Non-pigmented ciliary epithelial cell (primary cell): ENCODE measurements around the gene UBE2O.
"Not testable (repeated sequence)": the region's sequence is repeated elsewhere in the genome, so short reads cannot be mapped to it uniquely, and the experiment has no call there.

Experiments used
- DNase-seq: peaks from one replicate; pipeline ENCODE4 v3.0.0-alpha.2; 2010; ENCODE audit warnings: low read depth

Gene UBE2O

GRCh38 chr17:76370261-76370993, 82.5 kb downstream of the UBE2O start:
- peak; percentile 87 for DNase-seq

- DNase-seq: no peak
These were observed 83.1 kb downstream of the UBE2O start for GRCh38 chr17:76369804-76370203.

DNA sequence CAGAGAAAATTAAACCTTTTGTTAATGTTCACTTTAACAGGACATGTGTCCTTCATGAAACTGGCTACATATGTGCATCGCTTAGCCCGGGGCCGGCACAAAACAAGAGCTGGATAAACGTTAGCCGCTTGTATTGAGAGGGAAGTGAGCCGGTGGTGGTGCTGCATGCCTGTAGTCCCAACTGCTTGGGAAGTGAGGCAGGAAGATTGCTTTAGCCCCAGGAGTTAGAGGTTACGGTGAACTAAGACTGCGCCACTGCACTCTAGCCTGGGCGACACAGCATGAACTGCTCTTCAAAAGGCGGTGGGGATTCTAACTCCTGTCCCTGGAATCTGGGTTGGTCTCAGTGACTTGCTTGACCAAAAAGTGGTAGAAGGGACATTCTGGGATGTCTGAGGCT, 83.6 kb downstream of the UBE2O start:
- no peak for DNase-seq

DNA sequence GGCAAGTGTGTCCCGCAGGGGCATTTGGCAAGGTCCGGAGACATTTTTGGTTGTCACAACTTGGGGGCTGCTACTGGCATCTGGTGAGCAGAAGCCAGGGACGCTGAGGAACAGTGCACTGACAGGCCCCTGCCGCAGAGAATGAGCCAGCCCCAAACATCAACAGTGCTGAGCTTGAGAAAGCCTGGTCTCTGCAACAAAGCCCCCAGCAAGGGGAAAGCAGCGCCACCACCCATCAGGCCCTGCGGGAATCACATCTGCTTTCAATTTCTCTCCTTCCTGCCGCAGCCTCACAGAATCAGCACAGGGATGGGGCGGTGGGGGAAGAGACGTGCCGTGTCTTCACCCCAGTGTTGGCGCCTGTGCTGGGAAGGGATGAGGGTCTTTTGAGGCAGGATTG, 84.4 kb downstream of the UBE2O start:
- DNase-seq: no peak

DNA sequence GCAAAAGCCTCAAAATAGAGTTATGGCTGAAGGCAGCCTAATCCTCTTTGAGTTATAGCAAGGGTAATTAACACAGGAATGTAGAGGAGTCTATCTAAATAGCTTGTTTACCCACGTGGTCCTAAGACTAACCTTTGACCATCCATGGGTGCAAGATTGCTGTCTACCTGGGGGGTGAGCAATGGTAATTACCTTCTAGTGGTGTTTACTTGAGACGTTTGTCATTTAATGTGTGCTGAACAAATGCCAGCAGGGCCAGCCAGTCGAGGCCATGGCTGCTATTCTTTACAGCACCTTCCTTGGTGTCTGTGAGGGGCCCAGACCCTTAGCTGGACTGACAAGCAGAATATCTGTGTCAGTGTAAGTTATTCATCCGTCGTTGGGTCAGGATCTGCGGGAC, 85.3 kb downstream of the UBE2O start:
- no peak for DNase-seq

GRCh38 chr17:76366247-76366646, 86.7 kb downstream of the UBE2O start:
- DNase-seq: no peak

- DNase-seq: no peak
These were observed 87.6 kb downstream of the UBE2O start for GRCh38 chr17:76365256-76365903.

- no peak for DNase-seq
These were observed 89.7 kb downstream of the UBE2O start for GRCh38 chr17:76363107-76363842.

DNA sequence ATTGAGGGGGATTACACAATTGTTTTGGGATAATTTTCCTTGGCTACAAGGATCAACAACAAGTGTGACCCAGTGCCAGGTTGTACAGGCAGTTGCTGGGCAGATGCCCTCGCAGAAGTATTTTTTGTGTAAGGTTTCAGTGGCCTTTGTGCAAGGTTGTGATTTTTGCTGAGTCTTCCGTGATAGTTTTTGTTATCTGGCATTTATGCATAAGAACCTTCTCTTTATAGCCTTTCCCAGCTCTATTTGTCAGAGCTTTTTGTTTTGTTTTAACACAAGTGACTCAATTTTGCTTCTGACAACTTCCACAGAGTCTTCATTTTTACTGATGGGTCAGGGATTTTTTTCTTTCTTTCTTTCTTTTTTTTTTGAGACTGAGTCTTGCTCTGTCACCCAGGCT, 92.5 kb downstream of the UBE2O start:
- no peak for DNase-seq

GRCh38 chr17:76359776-76360175, 93.2 kb downstream of the UBE2O start:
- not testable (repeated sequence) for DNase-seq

DNA sequence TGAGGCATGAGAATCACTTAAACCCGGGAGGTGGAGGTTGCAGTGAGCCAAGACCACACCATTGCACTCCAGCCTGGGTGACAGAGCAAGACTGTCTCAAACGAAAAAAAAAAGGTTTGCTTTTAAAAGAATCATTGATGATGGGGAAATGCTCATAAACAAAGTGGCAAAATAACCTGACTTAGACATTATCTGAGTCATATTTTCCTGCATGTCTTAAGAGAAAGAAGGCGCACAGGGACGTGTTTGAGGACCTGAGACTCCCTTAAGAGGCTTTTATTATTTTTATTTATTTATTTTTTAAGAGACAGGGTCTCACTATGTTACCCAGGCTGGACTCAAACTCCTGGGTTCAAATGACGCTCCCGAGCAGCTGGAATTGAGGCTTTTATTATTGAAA, 93.6 kb downstream of the UBE2O start:
- DNase-seq: no peak

DNA sequence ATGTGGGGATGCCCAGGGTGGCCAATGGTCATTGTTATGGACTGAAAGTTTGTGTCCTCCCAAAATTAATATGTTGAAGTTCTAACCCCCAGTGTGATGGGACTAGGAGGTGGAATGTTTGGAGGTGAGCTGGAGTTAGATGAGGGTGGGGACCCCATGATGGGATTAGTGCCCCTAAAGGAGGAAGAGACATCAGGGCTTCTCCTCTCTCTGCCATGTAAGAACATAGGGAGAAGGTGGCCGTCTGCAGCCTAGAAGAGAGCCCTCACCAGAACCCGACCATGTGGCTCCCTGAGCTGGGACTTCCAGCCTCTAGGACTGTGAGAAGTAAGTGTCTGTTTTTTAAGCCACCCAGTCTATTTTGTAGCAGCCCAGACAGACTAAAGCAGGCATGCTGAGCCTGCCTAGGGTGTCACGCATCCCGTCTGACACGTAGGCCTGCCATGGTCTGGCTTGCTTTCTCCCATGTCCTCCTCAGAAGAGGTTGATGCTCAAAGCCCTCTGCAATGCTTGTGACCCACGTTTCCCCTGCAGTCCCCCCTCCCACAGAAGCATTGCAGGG, 95.3 kb downstream of the UBE2O start:
- DNase-seq: no peak

DNA sequence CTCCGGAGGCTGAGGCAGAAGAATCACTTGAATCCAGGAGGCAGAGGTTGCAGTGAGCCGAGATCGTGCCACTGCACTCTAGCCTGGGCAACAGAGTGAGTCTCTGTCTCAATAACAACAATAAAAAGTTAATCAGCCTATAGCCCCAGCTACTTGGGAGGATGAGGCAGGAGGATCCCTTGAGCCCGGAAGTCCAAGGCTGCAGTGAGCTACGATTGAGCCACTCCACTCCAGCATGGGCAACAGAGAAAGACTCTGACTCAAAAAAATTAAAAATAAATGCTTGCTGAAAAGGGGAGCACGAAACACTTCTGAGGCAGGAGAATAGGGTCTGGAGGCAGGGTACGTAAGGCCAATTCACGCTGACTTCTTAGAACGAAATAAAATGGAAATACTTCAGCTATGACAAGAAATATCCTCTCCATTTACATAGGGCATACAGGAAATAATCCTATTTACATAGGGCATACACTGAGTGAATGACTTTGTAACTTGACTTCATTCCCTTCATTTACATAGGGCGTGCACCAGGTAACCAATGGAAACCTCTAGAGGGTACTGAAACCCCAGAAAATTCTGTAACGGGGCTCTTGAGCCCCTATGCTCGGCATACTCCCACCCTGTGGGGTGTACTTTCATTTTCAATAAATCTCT, 96.0 kb downstream of the UBE2O start:
- no peak for DNase-seq

- DNase-seq: no peak
These were observed 98.1 kb downstream of the UBE2O start for GRCh38 chr17:76354747-76355310.

DNA sequence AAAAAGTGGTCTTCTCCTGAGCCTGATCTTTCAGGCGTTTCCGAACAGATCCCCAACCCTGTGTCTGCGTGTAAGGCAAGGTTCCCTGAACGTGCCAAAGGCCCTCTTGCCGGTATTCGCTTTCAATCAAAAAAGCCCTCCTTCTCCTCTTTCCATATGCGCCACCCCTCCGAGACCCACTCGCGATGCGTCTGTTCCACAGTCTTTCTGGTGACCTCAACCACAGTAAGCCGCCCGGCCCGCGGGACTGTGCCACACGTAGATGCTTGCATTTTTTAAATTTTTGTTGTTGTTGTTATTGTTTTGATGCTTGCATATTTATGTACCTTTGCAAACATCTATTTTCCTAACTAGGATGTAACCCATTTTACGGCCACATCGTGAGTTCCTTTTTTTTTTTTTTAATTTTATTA, 98.6 kb downstream of the UBE2O start:
- no peak for DNase-seq

- peak; percentile 46 for DNase-seq
These were observed 99.2 kb downstream of the UBE2O start, which contains the start of gene PRPSAP1 for GRCh38 chr17:76353599-76354316. TSS of gene PRPSAP1 (minus strand) at chr17:76353916. CDS start at chr17:76353703, 213 bp downstream.

DNA sequence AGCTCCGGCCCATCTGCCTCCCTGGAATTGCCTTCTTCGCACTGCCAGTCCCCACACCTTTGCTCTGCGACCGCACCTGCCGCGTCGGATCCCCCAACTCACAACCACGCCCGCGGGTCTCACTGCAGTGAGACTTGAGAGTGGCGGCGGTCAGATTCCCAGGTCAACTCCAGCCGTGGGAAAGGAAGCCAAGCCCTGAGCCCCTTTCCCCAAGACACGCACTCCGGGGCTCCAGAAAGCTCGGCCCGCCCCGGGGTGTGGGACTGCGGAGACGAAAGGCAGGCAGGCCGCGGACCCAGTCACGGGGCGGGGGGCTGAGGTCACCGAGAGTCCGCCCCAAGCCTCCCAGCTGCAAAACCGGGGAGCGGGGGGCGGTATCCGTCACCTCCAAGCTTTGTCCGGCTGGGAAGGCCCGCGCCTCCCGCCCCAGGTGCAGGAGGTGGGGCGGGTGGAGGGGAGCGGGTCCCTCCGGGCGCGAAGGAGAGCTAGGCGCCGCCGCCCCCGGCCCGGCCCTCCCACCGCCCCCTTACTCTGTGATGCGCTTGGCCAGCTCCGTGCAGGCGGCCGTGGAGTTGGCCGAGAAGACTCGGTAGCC, 99.9 kb downstream of the UBE2O start:
- DNase-seq: no peak

GRCh38 chr17:76351526-76352071, 101.4 kb downstream of the UBE2O start:
- DNase-seq: no peak

DNA sequence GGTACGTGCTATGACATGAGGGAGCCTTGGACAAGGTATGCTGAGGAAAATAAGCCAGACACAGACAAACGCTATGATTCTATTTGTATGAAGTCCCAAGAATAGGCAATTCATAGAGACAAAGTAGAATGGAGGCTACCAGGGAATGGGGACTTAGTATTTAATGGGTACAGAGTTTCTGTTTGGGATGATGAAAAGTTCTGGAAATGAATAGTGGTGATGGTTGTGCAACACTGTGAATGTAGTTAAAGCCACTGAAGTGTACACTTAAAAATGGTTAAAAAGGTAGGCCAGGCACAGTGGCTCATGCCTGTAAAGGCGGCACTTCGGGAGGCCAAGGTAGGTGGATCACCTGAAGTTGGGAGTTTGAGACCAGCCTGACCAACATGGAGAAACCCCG, 102.5 kb downstream of the UBE2O start:
- DNase-seq: no peak

DNA sequence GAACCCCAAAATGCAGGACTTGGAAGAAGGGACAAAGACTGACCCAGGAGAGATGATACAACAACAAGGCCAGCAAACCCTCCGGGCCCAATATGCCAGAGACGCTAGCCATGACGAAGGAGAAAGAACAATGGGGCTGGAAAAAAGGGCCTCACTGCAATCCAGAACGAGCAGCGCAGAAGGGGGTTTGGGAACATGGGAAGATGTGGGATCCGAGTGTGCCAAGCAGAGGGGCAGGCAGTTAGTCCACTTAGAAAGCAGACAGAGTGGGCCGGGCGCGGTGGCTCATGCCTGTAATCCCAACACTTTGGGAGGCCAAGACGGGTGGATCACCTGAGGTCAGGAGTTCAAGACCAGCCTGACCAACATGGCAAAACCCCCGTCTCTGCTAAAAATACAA, 106.0 kb downstream of the UBE2O start:
- DNase-seq: not testable (repeated sequence)
